ENCODE data around the gene TBK1.

The TBK1 gene

GRCh38 chr12:64452559-64453329 lies 824 bp downstream of the TBK1 start:
- peak; percentile 0 for DNase-seq

- DNase-seq: no peak
These were observed 3.6 kb downstream of the TBK1 start for GRCh38 chr12:64455506-64455905.

DNA sequence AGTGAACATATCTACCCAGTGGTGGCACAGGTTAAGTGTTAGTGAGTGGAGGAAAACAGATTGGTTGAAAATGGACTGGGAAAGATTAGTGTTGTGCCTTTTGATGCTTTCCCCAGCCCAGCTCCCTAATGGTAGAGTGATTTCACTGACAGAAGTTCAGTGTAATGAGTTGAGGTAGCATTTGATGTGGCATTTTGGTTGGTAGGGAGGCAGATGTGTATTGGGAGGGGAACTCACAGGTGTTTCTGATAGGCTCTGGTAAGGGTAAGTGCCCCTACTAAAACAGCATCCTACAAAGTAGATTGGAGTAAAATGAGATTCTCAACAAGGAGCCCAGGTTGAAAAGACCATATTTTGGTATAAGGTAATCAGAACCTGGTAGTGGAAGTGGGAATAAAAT lies 4.2 kb downstream of the TBK1 start:
- DNase-seq: no peak

DNA sequence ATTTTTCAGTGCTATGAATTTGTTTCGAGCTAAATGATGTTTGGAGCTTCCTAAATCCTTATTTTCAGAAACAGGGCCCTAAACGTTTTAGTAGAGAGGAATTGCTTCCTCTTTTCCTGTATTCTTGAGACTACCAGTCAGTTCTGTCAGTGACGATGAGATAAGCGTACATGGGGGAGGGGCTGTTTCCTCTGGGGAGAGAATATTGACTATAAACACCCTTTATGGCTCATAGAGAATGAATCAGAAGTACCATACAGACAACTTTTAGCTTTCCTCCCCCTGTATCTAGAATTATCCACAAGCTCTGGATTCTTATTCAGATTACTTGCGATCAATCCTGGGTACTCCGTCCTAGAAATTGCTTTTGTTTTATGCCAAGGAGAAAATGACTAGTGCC lies 5.1 kb downstream of the TBK1 start:
- no peak for DNase-seq

GRCh38 chr12:64457466-64457865 lies 5.5 kb downstream of the TBK1 start:
- no peak for DNase-seq

GRCh38 chr12:64457923-64458322 lies 6.0 kb downstream of the TBK1 start:
- DNase-seq: no peak

DNA sequence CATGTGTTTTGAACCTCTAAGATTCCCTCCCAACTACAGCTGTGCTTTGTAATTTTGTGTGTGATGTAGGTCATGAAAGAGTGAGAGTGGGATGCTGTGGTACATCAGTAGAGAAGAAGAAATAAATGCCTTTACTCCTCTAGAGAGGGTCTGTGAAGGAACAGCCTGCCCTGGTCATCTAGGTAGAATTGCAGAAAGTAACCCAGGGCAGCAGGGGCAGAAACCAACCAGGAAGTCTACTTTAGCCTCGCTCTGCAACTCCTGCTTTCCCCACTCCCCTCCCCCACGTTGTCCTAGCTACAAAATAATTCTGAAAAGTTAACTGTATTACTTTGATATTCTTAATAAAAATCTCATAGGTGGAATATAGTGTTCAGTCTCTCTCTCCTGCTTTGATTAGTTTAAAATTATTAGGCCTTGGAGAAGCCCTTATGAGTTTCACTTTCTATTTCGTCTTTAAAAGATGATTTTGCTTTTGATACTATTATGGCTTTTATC lies 7.5 kb downstream of the TBK1 start:
- no peak for DNase-seq

- DNase-seq: no peak
These were observed 9.9 kb downstream of the TBK1 start for GRCh38 chr12:64461634-64462414.

- DNase-seq: no peak
These were observed 14.3 kb downstream of the TBK1 start for GRCh38 chr12:64466178-64466577.

- DNase-seq: no peak
These were observed 17.0 kb downstream of the TBK1 start for GRCh38 chr12:64468966-64469365.

GRCh38 chr12:64469455-64470142 lies 17.7 kb downstream of the TBK1 start:
- DNase-seq: no peak

DNA sequence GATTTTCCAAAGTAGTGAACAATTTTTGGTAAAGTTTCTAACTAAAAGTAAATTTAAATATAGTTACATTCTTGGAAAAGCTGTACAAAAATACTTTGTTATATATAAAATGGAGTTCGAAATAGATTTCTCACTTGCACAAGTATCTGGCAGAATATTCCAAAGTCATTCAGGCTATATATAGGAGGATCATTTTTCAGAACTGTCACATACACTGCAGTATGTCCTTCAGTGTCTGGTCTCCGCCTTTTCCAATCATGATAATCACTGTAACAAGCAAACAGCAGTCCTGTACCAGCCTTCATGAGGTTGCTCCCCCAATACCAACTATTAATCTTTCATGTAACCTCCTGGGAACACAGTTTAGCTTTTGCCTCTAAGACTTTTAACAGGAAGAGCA lies 18.6 kb downstream of the TBK1 start:
- no peak for DNase-seq

- DNase-seq: no peak
These were observed 21.3 kb downstream of the TBK1 start for GRCh38 chr12:64473176-64473575.

GRCh38 chr12:64475518-64475917 lies 23.6 kb downstream of the TBK1 start:
- DNase-seq: no peak

- no peak for DNase-seq
These were observed 24.9 kb downstream of the TBK1 start for GRCh38 chr12:64476844-64477243.

GRCh38 chr12:64478661-64479060 lies 26.7 kb downstream of the TBK1 start:
- DNase-seq: no peak

DNA sequence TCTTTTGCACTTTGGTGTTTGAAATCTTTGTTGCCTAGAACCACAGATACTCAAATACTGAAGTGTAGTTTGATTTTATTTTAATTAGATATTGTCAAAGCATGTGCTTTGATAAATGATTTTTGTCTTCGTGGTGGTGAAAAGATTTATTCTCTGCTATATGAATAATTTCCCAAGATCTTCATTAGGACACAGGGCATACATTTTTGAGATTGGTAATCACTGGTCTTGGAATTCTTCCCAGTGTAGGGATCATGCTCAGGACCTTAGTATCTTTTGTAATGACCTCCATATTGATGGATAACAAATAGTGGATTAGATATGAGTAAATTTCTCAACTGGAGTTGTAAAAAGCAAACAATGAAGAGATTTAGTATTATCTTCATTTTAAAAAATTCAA lies 28.2 kb downstream of the TBK1 start:
- no peak for DNase-seq

- DNase-seq: no peak
These were observed 34.7 kb downstream of the TBK1 start for GRCh38 chr12:64486657-64487056.

- no peak for DNase-seq
These were observed 39.8 kb downstream of the TBK1 start for GRCh38 chr12:64491718-64492117.

GRCh38 chr12:64493513-64493912 lies 41.6 kb downstream of the TBK1 start:
- no peak for DNase-seq

DNA sequence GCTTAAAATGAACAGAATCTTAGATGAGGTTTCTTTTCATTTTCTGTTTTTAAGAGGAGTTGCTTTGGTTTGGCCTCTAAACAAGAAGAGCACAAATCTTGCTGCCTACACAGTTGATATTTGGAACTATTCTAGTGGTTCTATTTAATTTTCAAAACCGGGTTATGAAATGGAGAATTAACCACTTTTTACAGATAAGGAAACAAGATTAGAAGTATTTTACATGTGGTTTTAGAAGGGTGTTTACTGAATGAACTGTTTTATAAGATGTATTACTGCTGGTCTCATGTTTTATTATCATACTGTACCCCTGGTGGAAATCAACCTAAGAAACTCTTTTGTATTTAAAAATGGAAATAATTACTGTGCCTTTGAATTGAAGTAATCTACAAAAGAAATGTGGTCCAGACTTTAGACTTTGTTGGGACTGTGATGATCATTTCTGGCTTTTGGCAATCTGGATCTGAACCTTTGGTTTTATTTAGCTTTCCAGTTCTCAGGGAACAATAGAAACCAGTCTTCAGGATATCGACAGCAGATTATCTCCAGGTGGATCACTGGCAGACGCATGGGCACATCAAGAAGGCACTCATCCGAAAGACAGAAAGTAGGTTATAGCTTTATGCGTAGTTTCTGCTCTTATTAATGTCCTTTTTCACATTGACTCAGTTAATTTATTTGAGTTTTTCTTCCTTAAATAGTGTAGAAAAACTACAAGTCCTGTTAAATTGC lies 43.2 kb downstream of the TBK1 start:
- no peak for DNase-seq

DNA sequence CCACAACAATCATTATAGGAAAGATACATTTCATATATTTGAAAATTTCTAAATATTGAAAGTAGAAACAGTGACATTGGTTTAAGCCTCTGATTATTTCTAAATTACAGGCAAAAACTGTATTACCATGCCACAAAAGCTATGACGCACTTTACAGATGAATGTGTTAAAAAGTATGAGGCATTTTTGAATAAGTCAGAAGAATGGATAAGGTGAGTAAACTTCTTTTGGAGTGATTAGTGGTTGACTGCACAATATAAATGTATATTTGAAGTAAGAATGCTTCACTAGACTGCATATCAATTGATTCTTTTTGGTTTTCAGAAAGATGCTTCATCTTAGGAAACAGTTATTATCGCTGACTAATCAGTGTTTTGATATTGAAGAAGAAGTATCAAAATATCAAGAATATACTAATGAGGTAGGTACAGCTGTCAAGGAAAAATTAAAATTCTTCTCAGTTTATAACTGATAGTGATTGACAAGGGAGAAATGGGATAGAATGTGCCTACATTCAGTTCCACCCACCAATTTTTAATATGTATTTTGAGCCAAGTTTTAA lies 45.0 kb downstream of the TBK1 start:
- no peak for DNase-seq

DNA sequence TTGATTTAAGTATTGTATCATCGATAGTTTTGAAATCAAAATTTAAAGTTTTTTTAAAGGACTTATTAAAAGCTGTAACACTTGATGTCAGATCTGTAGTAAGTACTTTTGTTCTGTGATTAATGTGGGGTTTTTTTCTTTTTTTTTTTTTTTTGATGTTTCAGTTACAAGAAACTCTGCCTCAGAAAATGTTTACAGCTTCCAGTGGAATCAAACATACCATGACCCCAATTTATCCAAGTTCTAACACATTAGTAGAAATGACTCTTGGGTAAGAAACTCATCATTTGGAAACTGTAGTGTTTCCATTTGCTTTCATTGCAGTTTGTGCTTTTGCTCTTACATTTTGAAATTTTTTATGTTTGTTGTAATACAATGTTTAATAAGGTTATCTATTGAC lies 45.6 kb downstream of the TBK1 start:
- no peak for DNase-seq
